Measurements from ENCODE around the gene RASGEF1B. TPM values are rescaled to one million over a fixed set of nuclear protein-coding genes. Genes with fewer than 3 reads are reported as not detected.

Gene RASGEF1B
- total RNA-seq, 2 donors from 2014 or later = 7.8 to 24.5 TPM

- Histone ChIP-seq H3K9ac (ENCODE audit: low read depth in 2 of 2, low read length in 2 of 2) (no peak overlapping the region), H3K27ac (no peak overlapping the region), H3K4me1 (no peaks in the 10 kb centered on the region), H3K9me3 (no peaks in the 10 kb centered on the region), H3K36me3 (no peaks in the 10 kb centered on the region), H3K27me3 (no peaks in the 10 kb centered on the region), H3K4me3 (no peak overlapping the region)
- DNase-seq = no peak
- TF ChIP-seq, protein P1, sequence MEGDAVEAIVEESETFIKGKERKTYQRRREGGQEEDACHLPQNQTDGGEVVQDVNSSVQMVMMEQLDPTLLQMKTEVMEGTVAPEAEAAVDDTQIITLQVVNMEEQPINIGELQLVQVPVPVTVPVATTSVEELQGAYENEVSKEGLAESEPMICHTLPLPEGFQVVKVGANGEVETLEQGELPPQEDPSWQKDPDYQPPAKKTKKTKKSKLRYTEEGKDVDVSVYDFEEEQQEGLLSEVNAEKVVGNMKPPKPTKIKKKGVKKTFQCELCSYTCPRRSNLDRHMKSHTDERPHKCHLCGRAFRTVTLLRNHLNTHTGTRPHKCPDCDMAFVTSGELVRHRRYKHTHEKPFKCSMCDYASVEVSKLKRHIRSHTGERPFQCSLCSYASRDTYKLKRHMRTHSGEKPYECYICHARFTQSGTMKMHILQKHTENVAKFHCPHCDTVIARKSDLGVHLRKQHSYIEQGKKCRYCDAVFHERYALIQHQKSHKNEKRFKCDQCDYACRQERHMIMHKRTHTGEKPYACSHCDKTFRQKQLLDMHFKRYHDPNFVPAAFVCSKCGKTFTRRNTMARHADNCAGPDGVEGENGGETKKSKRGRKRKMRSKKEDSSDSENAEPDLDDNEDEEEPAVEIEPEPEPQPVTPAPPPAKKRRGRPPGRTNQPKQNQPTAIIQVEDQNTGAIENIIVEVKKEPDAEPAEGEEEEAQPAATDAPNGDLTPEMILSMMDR (IDR thresholded peaks at IDR 0.05) = no peak
- intact Hi-C loops (cut with DNase I) = no loop called here
These were observed 25.1 kb downstream of the RASGEF1B start for GRCh38 chr4:81446634-81447033.

- H3K4me3 ChIP-seq = no peak overlapping the region
- no peaks in the 10 kb centered on the region for H3K27me3 ChIP-seq
- H3K36me3 ChIP-seq = peaks cover 8% of the 10 kb centered on the region
- no peaks in the 10 kb centered on the region for H3K4me1 ChIP-seq
- no peaks in the 10 kb centered on the region for H3K9me3 ChIP-seq
- TF ChIP-seq, protein P1 (IDR thresholded peaks at IDR 0.05) = no peak
- intact Hi-C loops (cut with DNase I) = no loop called here
- DNase-seq = no peak
- H3K9ac ChIP-seq (ENCODE audit: low read depth in 2 of 2, low read length in 2 of 2) = no peak overlapping the region
- no peak overlapping the region for H3K27ac ChIP-seq
These were observed 26.5 kb downstream of the RASGEF1B start for GRCh38 chr4:81445196-81445595.

DNA sequence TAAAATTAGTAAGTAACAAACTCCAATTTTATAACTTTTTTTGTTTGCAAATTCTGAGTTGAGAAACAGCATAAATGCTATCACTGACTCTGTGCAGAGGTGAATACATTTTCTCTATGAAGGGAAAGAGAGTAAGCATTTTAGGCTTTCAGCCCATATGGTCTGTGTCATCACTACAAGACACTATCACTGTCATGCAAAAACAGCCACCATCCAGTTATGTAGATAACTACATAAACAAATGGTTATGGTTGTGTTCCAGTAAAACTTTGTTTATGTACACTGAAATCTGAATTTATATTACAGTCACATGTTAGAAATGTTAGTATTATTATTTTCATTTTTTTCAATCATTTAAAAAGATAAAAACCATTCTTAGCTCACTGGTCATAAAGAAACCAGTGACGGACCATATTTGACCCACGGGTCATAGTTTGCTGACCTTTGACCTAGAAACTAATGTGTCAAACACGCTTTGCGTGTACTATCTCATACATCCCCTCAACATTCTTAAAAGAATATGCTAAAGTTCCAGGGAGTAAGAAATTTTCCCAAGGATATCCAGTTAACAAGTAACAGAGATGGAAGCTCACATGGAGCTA, 29.1 kb downstream of the RASGEF1B start:
- no peaks in the 10 kb centered on the region for H3K27me3 ChIP-seq
- no peak overlapping the region for H3K9ac ChIP-seq (ENCODE audit: low read depth in 2 of 2, low read length in 2 of 2)
- TF ChIP-seq, protein P1 (IDR thresholded peaks at IDR 0.05) = no peak
- intact Hi-C loops (cut with DNase I) = no loop called here
- H3K4me3 ChIP-seq = no peak overlapping the region
- no peaks in the 10 kb centered on the region for H3K9me3 ChIP-seq
- DNase-seq = no peak
- peaks cover under 1% of the 10 kb centered on the region for H3K4me1 ChIP-seq
- H3K36me3 ChIP-seq = peaks cover 20% of the 10 kb centered on the region
- H3K27ac ChIP-seq = no peak overlapping the region

GRCh38 chr4:81440949-81441348, 30.8 kb downstream of the RASGEF1B start:
- H3K9me3 ChIP-seq = no peaks in the 10 kb centered on the region
- TF ChIP-seq, protein P1 (IDR thresholded peaks at IDR 0.05) = no peak
- no peak overlapping the region for H3K9ac ChIP-seq (ENCODE audit: low read depth in 2 of 2, low read length in 2 of 2)
- H3K27me3 ChIP-seq = no peaks in the 10 kb centered on the region
- no peak overlapping the region for H3K4me3 ChIP-seq
- H3K27ac ChIP-seq = no peak overlapping the region
- no peak for DNase-seq
- peaks cover 20% of the 10 kb centered on the region for H3K36me3 ChIP-seq
- intact Hi-C loops (cut with DNase I) = no loop called here
- H3K4me1 ChIP-seq = peaks cover 4% of the 10 kb centered on the region

DNA sequence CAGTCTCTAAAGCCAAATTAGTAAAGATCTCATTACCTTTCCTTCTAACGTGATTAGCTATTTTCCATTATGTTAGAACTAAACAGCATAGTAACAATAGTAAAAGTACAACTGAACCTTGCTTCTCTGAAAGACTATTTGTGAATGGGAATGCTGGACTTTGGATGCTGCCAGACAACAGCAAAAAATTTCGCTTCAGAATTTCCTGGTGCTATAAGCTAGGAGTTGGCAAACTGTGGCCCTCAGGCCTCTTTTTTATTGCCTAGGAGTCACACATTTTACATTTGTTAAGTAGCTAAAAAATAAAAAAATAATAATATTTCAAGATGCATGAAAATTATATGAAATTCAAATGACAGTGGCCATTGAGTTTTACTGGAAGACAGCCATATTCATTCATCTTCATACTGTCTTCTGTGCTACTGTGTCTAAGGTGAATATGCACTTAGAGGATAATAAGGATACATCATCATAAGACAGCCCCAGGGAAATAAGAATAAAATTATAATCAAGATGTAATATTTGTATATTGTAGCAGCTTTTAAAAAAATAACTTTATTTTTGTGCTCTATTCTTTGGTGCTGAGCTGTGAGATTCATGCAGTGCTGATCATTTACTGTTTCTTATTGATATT, 34.6 kb downstream of the RASGEF1B start:
- Histone ChIP-seq H3K36me3 (peaks cover 20% of the 10 kb centered on the region), H3K4me1 (peaks cover 4% of the 10 kb centered on the region), H3K4me3 (no peak overlapping the region), H3K27ac (peak overlapping the region; percentile 11), H3K9me3 (no peaks in the 10 kb centered on the region), H3K27me3 (no peaks in the 10 kb centered on the region), H3K9ac (ENCODE audit: low read depth in 2 of 2, low read length in 2 of 2) (no peak overlapping the region)
- DNase-seq = peak; percentile 58
- intact Hi-C loops (cut with DNase I) = no loop called here
- TF ChIP-seq, protein P1 (IDR thresholded peaks at IDR 0.05) = no peak
